A549 (cell line): ENCODE data around the gene TECPR2.

Source experiments
- JUNB ChIP-seq: fragments of >200 bp; sonication (Bioruptor Twin); formaldehyde crosslinking; IDR thresholded peaks from 2 replicates; pipeline ENCODE4 v1.6.1; 2016
- POLR2A ChIP-seq: IDR thresholded peaks from 2 replicates; pipeline ENCODE4 v1.6.1; 2012; ENCODE audit warnings: mild to moderate bottlenecking, low read length
- SMC3 ChIP-seq: fragments of >200 bp; sonication (Bioruptor Twin); formaldehyde crosslinking; IDR thresholded peaks from 3 replicates; pipeline ENCODE4 v1.6.1; 2018; ENCODE audit warnings: inconsistent platforms
- TFCP2L1 ChIP-seq: fragments of 250-450 bp; sonication (Bioruptor Pico); IDR thresholded peaks from 2 replicates; pipeline ENCODE4 v1.5.0; 2021; ENCODE audit warnings: mild to moderate bottlenecking
- TF ChIP-seq, protein P1 (sequence below): fragments of >200 bp; sonication (Bioruptor Twin); formaldehyde crosslinking; IDR thresholded peaks from 3 replicates; pipeline ENCODE4 v1.5.1; 2016
- TF ChIP-seq, protein P2 (sequence below): fragments of 200-600 bp; sonication (generic); IDR thresholded peaks from 2 replicates; pipeline ENCODE4 v1.6.1; 2016; ENCODE audit warnings: antibody characterized with exemption, mild to moderate bottlenecking, moderate library complexity

GRCh38 chr14:102474934-102475333 is 112.2 kb downstream of the TECPR2 start:
- no peak for TF ChIP-seq TFCP2L1 (CRISPR knock-in tag)
- TF ChIP-seq, protein P1, sequence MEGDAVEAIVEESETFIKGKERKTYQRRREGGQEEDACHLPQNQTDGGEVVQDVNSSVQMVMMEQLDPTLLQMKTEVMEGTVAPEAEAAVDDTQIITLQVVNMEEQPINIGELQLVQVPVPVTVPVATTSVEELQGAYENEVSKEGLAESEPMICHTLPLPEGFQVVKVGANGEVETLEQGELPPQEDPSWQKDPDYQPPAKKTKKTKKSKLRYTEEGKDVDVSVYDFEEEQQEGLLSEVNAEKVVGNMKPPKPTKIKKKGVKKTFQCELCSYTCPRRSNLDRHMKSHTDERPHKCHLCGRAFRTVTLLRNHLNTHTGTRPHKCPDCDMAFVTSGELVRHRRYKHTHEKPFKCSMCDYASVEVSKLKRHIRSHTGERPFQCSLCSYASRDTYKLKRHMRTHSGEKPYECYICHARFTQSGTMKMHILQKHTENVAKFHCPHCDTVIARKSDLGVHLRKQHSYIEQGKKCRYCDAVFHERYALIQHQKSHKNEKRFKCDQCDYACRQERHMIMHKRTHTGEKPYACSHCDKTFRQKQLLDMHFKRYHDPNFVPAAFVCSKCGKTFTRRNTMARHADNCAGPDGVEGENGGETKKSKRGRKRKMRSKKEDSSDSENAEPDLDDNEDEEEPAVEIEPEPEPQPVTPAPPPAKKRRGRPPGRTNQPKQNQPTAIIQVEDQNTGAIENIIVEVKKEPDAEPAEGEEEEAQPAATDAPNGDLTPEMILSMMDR = no peak
- TF ChIP-seq SMC3 = no peak
- TF ChIP-seq POLR2A = no peak
- TF ChIP-seq, protein P2, sequence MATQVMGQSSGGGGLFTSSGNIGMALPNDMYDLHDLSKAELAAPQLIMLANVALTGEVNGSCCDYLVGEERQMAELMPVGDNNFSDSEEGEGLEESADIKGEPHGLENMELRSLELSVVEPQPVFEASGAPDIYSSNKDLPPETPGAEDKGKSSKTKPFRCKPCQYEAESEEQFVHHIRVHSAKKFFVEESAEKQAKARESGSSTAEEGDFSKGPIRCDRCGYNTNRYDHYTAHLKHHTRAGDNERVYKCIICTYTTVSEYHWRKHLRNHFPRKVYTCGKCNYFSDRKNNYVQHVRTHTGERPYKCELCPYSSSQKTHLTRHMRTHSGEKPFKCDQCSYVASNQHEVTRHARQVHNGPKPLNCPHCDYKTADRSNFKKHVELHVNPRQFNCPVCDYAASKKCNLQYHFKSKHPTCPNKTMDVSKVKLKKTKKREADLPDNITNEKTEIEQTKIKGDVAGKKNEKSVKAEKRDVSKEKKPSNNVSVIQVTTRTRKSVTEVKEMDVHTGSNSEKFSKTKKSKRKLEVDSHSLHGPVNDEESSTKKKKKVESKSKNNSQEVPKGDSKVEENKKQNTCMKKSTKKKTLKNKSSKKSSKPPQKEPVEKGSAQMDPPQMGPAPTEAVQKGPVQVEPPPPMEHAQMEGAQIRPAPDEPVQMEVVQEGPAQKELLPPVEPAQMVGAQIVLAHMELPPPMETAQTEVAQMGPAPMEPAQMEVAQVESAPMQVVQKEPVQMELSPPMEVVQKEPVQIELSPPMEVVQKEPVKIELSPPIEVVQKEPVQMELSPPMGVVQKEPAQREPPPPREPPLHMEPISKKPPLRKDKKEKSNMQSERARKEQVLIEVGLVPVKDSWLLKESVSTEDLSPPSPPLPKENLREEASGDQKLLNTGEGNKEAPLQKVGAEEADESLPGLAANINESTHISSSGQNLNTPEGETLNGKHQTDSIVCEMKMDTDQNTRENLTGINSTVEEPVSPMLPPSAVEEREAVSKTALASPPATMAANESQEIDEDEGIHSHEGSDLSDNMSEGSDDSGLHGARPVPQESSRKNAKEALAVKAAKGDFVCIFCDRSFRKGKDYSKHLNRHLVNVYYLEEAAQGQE = no peak
- no peak for TF ChIP-seq JUNB
